Neural cell (in vitro differentiated cells): ENCODE results near the gene C14orf180.
A peak's percentile ranks its signal among the peaks of the same experiment; 100 is the strongest.

Source experiments
- CTCF ChIP-seq: fragments of 450-650 bp; IDR thresholded peaks from 2 replicates; pipeline ENCODE4 v1.5.1; 2014; ENCODE audit warnings: antibody characterized with exemption, mild to moderate bottlenecking, moderate library complexity; ENCODE audit not compliant: poor library complexity, severe bottlenecking
- POLR2AphosphoS5 ChIP-seq: IDR thresholded peaks from 2 replicates; pipeline ENCODE4 v1.6.1; 2012

GRCh38 chr14:104563742-104564615 lies 15.6 kb upstream of the C14orf180 start:
- peak; percentile 96 for TF ChIP-seq CTCF
- no peak for TF ChIP-seq POLR2AphosphoS5
